Vagina (tissue), 2 donors: Measurements from ENCODE around the gene CORT.

ENCODE experiments used
- CTCF ChIP-seq, 3 experiments: fragments of 450-650 bp in 2 of 3; fragments of 200-600 bp in 1 of 3; sonication (generic) in 1 of 3; IDR thresholded peaks; one replicate each; pipeline ENCODE4 v1.5.1; 2017 to 2019; ENCODE audit warnings: antibody characterized with exemption in 3 of 3, mild to moderate bottlenecking in 2 of 3, moderate library complexity in 2 of 3
- POLR2AphosphoS5 ChIP-seq, 2 donors: sonication (generic); formaldehyde crosslinking; IDR thresholded peaks; one replicate each; pipeline ENCODE4 v1.9.0; 2017; ENCODE audit warnings: antibody characterized with exemption in 2 of 2, mild to moderate bottlenecking in 2 of 2, low read depth in 1 of 2; ENCODE audit not compliant: insufficient read depth in 1 of 2

GRCh38 chr1:10473145-10473765 lies 23.4 kb downstream of the CORT start:
- TF ChIP-seq CTCF (IDR thresholded peaks at IDR 0.05) = no peak
- no peak for TF ChIP-seq POLR2AphosphoS5 (IDR thresholded peaks at IDR 0.05; ENCODE audit: insufficient read depth in 1 of 2, low read depth in 1 of 2)
